Fibroblast of mammary gland (primary cell): ENCODE data around the gene NUDC.
A peak's percentile ranks its signal among the peaks of the same experiment; 100 is the strongest.

Experiments
- DNase-seq: peaks from one replicate; pipeline ENCODE4 v3.0.0-alpha.2; 2010; ENCODE audit warnings: low read depth
- H3K4me3 ChIP-seq: 2 replicates; pipeline ENCODE4 v1.5.1; 2011; ENCODE audit warnings: low read depth, mild to moderate bottlenecking, low read length, moderate library complexity; ENCODE audit not compliant: control insufficient read depth
- TF ChIP-seq, protein P1 (sequence below): conservative IDR thresholded peaks from 2 replicates; pipeline ENCODE4 v1.5.1; 2011; ENCODE audit warnings: low read depth, low read length, inconsistent platforms; ENCODE audit not compliant: control insufficient read depth, insufficient read depth

NUDC gene

DNA sequence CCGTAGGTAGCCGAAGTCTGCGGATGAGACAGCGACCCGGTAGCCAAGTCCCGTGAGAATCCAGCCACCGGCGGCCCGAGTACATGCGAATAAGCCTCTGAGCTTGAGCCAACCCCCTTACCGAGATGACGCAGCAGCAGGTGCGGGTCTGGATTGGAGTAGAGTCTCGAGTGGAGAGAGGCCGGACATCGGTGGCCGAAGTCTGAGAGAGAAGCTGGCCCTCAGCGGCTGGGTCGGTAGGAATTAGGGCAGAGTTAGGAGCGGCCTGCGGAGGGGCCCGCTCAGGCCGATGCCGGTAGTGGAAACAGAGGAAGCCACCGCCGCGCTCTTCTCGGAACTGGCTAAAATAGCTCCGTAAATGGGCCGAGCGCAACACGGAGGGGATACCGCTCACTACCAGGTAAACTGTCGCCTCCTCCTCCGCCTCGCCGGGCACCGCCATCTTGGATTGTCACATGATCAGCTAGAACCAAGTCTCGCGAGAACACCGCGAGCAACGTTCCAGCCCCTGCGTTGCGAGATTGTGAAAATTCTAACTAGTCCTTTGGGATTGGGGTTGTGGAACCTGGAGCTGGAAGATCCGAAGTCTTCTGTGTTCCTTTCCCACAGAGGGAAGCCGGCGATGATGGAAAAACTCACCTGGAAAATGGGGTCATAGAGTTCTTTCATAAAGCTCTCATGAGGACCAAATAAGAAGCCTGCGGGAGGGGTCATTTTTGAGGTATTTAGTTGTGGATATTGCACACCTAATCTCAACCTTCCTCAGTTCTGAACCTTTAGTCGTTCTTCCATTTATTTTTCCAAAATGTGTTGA, 21.3 kb upstream of the NUDC start, which contains the start of gene GPATCH3:
TSS of gene GPATCH3 (minus strand) at position 467 of the 814 bp plus-strand sequence. CDS start at position 442, 25 bp downstream.
- H3K4me3 ChIP-seq, result peak within 1 kb of the TSS; percentile 83
- TF ChIP-seq, protein P1, sequence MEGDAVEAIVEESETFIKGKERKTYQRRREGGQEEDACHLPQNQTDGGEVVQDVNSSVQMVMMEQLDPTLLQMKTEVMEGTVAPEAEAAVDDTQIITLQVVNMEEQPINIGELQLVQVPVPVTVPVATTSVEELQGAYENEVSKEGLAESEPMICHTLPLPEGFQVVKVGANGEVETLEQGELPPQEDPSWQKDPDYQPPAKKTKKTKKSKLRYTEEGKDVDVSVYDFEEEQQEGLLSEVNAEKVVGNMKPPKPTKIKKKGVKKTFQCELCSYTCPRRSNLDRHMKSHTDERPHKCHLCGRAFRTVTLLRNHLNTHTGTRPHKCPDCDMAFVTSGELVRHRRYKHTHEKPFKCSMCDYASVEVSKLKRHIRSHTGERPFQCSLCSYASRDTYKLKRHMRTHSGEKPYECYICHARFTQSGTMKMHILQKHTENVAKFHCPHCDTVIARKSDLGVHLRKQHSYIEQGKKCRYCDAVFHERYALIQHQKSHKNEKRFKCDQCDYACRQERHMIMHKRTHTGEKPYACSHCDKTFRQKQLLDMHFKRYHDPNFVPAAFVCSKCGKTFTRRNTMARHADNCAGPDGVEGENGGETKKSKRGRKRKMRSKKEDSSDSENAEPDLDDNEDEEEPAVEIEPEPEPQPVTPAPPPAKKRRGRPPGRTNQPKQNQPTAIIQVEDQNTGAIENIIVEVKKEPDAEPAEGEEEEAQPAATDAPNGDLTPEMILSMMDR, result no peak
- DNase-seq, result peak; percentile 96

DNA sequence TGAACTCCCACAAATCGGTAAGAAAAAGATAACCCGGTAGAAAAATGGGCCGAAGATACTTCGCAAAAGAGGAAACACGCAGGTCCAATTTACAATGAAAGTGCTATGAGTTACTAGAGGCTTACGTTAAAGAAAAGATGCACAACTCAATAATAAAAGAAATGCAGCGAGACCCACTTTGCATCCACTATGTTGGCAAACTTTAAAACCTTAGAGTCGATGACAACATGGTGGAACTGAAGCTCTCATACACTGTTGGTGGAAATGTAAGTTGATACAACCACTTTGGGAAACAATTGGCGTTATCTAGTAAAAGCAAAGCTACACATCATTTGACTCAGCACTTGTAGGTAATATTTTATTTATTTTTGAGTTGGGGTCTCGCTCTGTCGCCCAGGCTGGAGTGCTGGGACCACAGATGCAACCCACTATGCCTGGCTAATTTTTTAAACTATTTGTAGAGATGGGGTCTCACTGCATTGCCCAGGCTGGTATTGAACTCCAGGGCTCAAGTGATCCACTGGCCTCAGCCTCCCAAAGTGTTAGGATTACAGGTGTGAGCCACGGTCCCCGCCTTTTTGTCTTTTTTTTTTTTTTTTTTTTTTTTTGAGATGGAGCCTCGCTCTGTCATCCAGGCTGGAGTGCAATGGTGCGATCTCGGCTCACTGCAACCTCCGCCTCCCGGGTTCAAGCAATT, 20.6 kb upstream of the NUDC start:
- TF ChIP-seq, protein P1, result no peak
- no peak for DNase-seq
- peak overlapping the region; percentile 83 for H3K4me3 ChIP-seq

DNA sequence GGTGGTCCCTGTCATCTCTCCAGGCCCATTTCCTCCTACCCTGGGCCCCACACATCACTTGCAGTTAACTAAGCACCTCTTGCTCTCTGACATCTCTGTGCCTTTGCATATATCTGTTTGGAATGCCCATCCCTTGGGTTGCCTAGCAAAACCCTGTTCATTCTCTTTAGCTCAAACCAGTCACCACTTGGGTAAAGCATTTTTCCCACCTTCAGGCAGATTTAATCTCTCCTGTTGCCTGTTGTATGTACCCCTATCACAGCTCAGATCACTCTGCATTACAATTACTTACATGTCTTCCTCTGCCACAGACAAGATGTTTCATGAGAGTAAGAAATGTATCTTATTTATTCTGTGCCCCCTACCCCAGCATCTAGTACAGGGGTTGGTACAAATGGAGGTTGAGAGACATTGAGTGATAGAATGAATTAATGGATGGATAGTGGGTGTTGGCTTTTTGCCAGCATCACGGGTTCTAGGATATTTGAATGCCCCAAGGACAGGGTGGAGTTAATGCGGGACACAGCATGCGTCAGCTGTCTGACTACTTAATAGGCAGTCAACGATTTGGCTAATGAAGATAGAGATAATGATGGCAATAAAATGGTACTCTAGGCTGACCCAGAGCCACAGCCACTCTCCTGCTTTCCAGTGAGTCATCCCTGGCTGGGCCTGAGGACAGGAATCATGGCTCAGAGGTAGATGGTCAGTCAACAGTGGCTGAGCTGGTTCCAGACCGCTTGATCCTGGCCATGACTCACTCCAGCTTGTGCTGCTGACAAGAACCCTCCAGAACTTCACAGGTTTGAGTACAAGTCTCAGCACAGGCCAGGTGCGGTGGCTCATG, 14.2 kb upstream of the NUDC start:
- peak; percentile 96 for DNase-seq
- TF ChIP-seq, protein P1, result no peak
- no peak overlapping the region for H3K4me3 ChIP-seq

DNA sequence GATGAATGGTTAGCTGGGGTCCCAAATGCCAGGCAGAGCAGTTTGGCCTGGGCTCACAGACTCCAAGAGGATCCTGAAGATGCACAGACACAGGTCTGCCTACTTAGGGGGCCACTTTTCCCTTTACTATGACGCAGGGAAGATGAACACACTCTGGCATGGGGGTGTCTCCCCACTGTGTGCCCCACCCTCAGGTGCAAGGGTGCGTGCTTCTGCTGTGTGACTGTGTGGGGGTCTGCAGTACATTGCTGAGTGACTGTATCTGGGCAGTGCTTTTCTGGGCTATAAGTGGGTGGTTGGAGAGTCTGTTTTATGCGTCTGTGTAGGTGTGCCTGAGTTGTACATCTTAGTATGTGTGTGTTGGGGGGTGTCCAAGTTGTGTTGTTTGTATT, 11.6 kb upstream of the NUDC start:
- no peak overlapping the region for H3K4me3 ChIP-seq
- DNase-seq, result no peak
- TF ChIP-seq, protein P1, result no peak

DNA sequence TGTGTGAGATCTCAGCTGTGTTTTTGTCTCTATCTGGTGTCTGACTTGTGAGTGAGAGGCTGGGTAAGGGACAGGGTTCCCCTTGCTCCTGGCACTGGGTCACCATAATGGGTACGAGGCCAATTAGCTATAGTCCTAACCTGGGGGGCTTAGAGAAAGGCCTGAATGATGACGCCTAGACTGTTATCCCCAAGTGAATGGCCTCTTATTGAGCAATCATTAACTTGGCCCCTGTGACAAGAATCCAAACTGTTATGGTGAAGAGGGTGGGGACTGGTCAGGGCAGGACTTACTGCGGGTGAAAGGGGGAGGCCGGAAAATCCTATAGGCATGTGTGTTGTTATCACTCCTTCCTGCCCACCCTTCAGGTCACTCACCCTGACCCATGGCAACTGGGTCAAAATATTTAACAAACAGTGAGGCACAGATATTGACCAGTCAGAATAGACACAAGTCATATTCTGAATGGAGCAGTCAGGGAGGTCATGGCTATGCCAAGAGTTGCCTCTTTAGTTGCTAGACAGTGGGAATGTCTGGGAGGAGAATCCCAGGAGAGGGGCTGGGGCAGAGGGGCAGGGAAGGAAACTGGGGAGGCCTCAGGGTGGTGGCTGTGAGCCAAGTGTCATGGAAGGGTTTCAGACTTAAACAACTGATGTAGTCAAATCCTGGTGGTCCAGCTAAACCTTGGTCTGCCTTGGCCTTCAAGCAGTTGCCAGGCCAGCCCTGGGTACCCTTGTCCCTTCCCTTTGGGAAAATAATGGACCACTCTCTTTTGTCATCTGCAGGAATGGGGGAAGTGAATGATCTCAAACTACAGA, 11.0 kb upstream of the NUDC start:
- TF ChIP-seq, protein P1, result no peak
- no peak overlapping the region for H3K4me3 ChIP-seq
- DNase-seq, result no peak

DNA sequence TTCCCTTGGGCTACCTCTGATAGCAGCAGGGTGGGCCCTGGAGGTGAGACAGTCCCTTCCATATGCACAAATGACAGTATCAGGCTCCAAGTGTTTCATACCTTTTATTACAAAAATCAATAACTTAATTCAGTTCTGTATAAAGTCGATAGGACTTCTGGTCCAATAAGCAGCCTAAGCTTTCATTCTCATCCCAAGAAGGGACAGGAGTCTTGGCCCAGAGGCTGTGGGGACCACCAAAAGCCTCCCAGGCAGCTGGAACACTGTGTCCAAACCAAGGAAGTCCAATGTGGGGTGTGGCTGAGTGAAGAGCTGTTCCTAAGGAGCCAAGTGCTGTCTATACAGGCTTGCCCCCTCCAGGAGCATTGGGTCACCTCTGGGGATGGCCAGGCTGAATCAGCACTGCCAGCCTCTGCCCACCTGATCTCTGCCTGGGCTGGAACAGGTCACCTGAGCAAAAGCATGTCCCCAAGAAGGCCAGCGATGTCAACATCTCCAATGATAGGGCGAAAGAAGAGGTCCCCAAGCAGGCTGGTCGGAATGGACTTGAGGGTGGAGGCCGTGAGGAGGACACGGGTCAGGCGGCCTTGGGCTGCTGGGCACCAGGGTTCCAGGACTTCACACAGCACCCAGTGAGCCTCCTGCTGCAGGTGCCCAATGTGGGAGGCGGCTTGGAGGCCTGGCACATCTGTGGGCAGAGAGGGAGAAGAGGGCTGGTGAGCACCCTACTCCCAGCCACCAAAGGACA, 10.0 kb upstream of the NUDC start:
- no peak for DNase-seq
- TF ChIP-seq, protein P1, result no peak
- H3K4me3 ChIP-seq, result no peak overlapping the region
